Testis (tissue), 3 donors: ENCODE measurements around the gene TAF9. TPM values are rescaled to one million over a fixed set of nuclear protein-coding genes. Genes with fewer than 3 reads are reported as not detected.

ENCODE experiments used
- DNase-seq: peaks from one replicate; pipeline ENCODE4 v3.0.0-alpha.2; 2019
- H3K27ac ChIP-seq, 2 donors: fragments of 200-600 bp; sonication (generic); one replicate each; pipeline ENCODE4 v1.5.1; 2019
- H3K27me3 ChIP-seq: fragments of 200-600 bp; sonication (generic); one replicate; pipeline ENCODE4 v1.5.1; 2019
- H3K36me3 ChIP-seq: fragments of 200-600 bp; sonication (generic); one replicate; pipeline ENCODE4 v1.5.1; 2017; ENCODE audit warnings: low read depth; ENCODE audit errors: missing control alignments
- H3K4me1 ChIP-seq: fragments of 200-600 bp; sonication (generic); one replicate; pipeline ENCODE4 v1.5.1; 2019
- H3K4me3 ChIP-seq, 2 donors: fragments of 200-600 bp; sonication (generic); one replicate each; pipeline ENCODE4 v1.5.1; 2017 to 2019
- H3K9me3 ChIP-seq: fragments of 200-600 bp; sonication (generic); one replicate; pipeline ENCODE4 v1.5.1; 2017
- POLR2A ChIP-seq: fragments of 450-650 bp; IDR thresholded peaks from one replicate; pipeline ENCODE4 v1.6.1; 2017; ENCODE audit warnings: antibody characterized with exemption, mild to moderate bottlenecking, moderate library complexity
- WGBS, 2 donors: methylation state at CpG; one replicate each; pipeline ENCODE4 v1.1.5; 2018; 5-methylcytosine and 5-hydroxymethylcytosine counted together
- intact Hi-C: fragments of 100-400 bp; cut with DNase I; formaldehyde crosslinking; loops from one replicate; pipeline ENCODE4 v1.15.1; 2023; ENCODE audit warnings: low total_unique reads
- polyA plus RNA-seq: library from polyadenylated mRNA; stranded (reverse); fragments of 350-450 nt; fragmentation: Illumina TruSeq; extraction: RNeasy Lipid Tissue Mini Kit (QIAGEN cat#74804); gene quantifications from one replicate; pipeline ENCODE4 v1.2.3, GENCODE V29; 2014; ENCODE audit warnings: low read depth, low replicate concordance; ENCODE audit not compliant: insufficient read depth
- total RNA-seq, 2 donors: library from RNA; depleted of rRNA; stranded (reverse); fragments of >200 nt; gene quantifications; one replicate each; pipeline ENCODE4 v1.2.3, GENCODE V29; 2016
- TF ChIP-seq, protein P1 (sequence below), 3 experiments: fragments of 450-650 bp in 2 of 3; fragments of 200-600 bp in 1 of 3; sonication (generic) in 1 of 3; IDR thresholded peaks; one replicate each; pipeline ENCODE4 v1.5.1; 2016 to 2019; ENCODE audit warnings: antibody characterized with exemption in 3 of 3, mild to moderate bottlenecking in 2 of 3, moderate library complexity in 1 of 3

TAF9 gene
- total and polyA plus RNA-seq, 3 donors from 2014 or later = 121 to 297 (median 182) TPM

DNA sequence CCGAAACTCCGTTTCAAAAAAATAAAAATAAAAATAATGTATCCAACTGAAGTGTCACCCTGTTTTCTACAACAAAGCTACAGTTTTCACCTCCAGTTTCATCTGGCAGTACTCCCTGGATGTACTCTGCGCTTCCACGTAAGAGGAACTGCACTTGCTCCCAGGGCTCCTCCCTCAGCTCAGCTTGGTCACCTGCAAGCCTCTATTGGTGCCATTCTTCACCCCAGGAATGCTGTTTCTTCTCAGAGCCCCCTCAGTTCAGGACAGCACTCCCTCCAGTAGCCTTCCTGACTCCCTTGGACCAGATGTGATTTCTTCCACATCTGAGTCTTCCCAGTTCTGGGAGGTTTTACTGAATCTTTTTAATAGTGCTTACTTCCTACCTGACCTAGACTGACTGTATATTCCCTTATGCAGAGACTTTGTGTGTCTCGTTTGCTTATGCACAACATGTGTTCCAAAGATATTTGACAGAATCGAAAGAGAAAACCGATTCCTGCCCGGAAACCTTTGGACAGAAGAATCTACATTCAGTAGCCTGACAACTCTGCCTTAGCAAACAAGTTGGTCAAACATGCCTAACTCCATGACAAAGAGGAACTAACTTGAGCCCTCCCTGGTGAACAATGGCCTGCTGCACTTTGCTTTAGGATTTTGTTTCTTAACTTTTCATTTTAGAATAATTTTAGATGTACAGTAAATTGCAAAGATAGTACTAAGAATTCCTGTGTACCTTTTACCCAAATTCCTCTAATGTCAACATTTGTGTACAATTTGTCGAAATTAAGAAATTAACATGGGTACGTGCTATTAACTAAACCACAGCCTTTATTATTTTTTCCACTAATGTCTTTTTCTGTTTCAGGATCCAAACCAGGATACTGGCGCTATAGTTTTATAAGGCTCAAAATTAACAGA, 37.5 kb downstream of the TAF9 start:
- intact Hi-C loops = no loop called here
- Histone ChIP-seq H3K36me3 (no peaks in the 10 kb centered on the region), H3K27ac (peak overlapping the region in 1 of 2 donors; percentile 57), H3K27me3 (no peaks in the 10 kb centered on the region), H3K4me1 (peaks cover 7% of the 10 kb centered on the region), H3K9me3 (no peaks in the 10 kb centered on the region), H3K4me3 (peak overlapping the region; percentile 67 to 73)
- no peak for DNase-seq
- TF ChIP-seq POLR2A = no peak
- TF ChIP-seq, protein P1, sequence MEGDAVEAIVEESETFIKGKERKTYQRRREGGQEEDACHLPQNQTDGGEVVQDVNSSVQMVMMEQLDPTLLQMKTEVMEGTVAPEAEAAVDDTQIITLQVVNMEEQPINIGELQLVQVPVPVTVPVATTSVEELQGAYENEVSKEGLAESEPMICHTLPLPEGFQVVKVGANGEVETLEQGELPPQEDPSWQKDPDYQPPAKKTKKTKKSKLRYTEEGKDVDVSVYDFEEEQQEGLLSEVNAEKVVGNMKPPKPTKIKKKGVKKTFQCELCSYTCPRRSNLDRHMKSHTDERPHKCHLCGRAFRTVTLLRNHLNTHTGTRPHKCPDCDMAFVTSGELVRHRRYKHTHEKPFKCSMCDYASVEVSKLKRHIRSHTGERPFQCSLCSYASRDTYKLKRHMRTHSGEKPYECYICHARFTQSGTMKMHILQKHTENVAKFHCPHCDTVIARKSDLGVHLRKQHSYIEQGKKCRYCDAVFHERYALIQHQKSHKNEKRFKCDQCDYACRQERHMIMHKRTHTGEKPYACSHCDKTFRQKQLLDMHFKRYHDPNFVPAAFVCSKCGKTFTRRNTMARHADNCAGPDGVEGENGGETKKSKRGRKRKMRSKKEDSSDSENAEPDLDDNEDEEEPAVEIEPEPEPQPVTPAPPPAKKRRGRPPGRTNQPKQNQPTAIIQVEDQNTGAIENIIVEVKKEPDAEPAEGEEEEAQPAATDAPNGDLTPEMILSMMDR (IDR thresholded peaks at IDR 0.05) = no peak
- WGBS, 2 donors = 44 to 48% methylated on average over 11 of the region's 11 CpGs

DNA sequence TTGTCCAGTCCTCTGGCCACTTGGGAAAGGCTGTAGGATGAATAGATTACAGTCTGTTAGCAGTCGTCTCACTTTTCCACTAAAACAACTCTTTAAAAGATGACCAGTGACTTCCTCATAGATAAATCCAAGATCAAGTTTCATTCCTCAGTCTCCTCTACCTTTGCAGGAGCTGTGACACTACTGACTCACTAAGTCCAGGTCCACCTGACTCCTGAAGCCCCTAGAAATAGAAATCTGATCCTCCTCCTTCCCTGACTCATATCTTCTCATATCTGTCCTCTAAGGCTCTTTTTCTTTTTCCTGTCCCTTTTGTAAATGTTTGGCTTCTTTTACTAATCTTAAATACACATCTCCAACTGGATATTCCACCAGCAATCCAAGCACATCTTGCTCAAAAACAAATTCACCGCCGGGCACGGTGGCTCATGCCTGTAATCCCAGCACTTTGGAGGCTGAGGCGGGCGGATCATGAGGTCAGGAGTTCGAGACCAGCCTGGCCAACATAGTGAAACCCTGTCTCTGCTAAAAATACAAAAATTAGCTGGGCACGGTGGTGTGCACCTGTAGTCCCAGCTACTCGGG, 39.3 kb downstream of the TAF9 start:
- Histone ChIP-seq H3K36me3 (no peaks in the 10 kb centered on the region), H3K4me3 (no peak overlapping the region), H3K4me1 (peaks cover 7% of the 10 kb centered on the region), H3K27me3 (no peaks in the 10 kb centered on the region), H3K9me3 (no peaks in the 10 kb centered on the region), H3K27ac (no peak overlapping the region)
- WGBS, 2 donors = 87 to 94% methylated on average over 9 of the region's 9 CpGs
- DNase-seq = no peak
- TF ChIP-seq POLR2A = no peak
- TF ChIP-seq, protein P1 (IDR thresholded peaks at IDR 0.05) = no peak
- intact Hi-C loops = no loop called here

DNA sequence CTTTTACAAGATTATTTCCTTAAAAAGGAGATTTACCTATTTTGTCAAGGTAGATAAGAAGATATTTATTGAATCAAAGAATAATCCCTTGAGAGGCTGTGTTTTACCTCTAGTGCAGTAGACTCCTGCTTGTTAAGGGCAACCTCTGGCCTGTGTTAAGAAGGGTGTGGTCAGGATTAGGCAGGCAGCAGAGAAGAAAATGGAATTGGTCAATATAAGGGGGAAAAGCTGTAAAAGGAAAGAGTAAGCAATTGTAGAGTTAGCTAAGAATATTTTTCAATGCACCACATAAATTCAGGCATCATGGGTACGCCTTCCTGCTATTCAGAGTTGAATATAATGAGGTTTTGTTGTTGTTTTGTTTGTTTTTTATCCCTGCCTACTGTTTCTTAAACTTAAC, 43.0 kb downstream of the TAF9 start:
- H3K27me3 ChIP-seq = no peaks in the 10 kb centered on the region

DNA sequence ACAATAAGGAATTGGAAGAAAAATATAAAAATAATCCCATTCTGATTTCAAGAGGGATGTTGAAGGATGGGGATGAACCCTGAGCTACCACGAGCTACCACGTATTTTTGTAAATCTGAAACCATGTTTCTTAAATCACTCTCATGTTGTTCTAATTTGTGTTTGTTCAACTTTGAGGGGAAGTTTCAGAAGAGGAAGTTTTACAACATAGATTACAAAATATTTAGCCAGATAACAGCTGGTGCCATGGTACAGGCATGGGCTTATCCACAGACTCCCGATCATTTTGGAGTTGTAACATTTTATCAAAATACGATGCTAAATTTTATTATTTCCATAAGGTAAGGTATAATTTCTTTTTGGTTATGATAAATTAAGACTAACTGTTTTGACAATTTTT, 51.9 kb downstream of the TAF9 start:
- no peak for DNase-seq
- Histone ChIP-seq H3K27me3 (no peaks in the 10 kb centered on the region), H3K4me3 (no peak overlapping the region), H3K4me1 (no peaks in the 10 kb centered on the region), H3K36me3 (no peaks in the 10 kb centered on the region), H3K27ac (no peak overlapping the region), H3K9me3 (no peaks in the 10 kb centered on the region)
- intact Hi-C loops = no loop called here
- TF ChIP-seq, protein P1 (IDR thresholded peaks at IDR 0.05) = no peak
- TF ChIP-seq POLR2A = no peak
- WGBS, 2 donors = 64 to 80% methylated on average over 4 of the region's 4 CpGs

More for the DNA sequence above, 43.0 kb downstream of the TAF9 start:
- no peak for TF ChIP-seq POLR2A
- TF ChIP-seq, protein P1 (IDR thresholded peaks at IDR 0.05) = no peak
- H3K9me3 ChIP-seq = no peaks in the 10 kb centered on the region
- H3K4me3 ChIP-seq = no peak overlapping the region
- H3K4me1 ChIP-seq = peaks cover under 1% of the 10 kb centered on the region
- no peaks in the 10 kb centered on the region for H3K36me3 ChIP-seq
- 100% methylated on average over 1 of the region's 1 CpG for WGBS, 2 donors
- intact Hi-C loops = no loop called here
- no peak overlapping the region for H3K27ac ChIP-seq
- DNase-seq = no peak
